BLaER1 (cell line): ENCODE measurements around the gene SIDT1.

Source experiments
- H3K27ac ChIP-seq: shearing (Covaris generic); formaldehyde crosslinking; 2 replicates; pipeline ENCODE4 v1.8.1; 2022
- H3K27me3 ChIP-seq: shearing (Covaris generic); formaldehyde crosslinking; 2 replicates; pipeline ENCODE4 v1.8.1; 2022
- H3K36me3 ChIP-seq: shearing (Covaris generic); formaldehyde crosslinking; 2 replicates; pipeline ENCODE4 v1.8.1; 2022
- H3K4me1 ChIP-seq: shearing (Covaris generic); formaldehyde crosslinking; 2 replicates; pipeline ENCODE4 v1.8.1; 2022
- H3K4me2 ChIP-seq: shearing (Covaris generic); formaldehyde crosslinking; 2 replicates; pipeline ENCODE4 v1.8.1; 2022
- H3K4me3 ChIP-seq: shearing (Covaris generic); formaldehyde crosslinking; 2 replicates; pipeline ENCODE4 v1.8.1; 2022
- H3K9ac ChIP-seq: shearing (Covaris generic); formaldehyde crosslinking; 2 replicates; pipeline ENCODE4 v1.8.1; 2022
- H3K9me3 ChIP-seq: shearing (Covaris generic); formaldehyde crosslinking; 2 replicates; pipeline ENCODE4 v1.8.1; 2022
- H4K20me1 ChIP-seq: shearing (Covaris generic); formaldehyde crosslinking; 2 replicates; pipeline ENCODE4 v1.8.1; 2022
- Cebpa-rat ChIP-seq: shearing (Covaris generic); IDR thresholded peaks from 2 replicates; pipeline ENCODE4 v1.8.1; 2022

Gene SIDT1

GRCh38 chr3:113668015-113668414 is 135.7 kb downstream of the SIDT1 start:
- no peak overlapping the region; the same call in 1 of the 2 replicates for H3K9ac ChIP-seq
- peak overlapping the region; percentile 31; the same call in 1 of the 2 replicates for H3K4me3 ChIP-seq
- peaks cover 43% of the 10 kb centered on the region for H3K4me1 ChIP-seq

GRCh38 chr3:113673593-113673992 is 141.2 kb downstream of the SIDT1 start:
- peaks cover 23% of the 10 kb centered on the region for H3K36me3 ChIP-seq
- no peak for TF ChIP-seq Cebpa-rat

More at GRCh38 chr3:113668015-113668414, 135.7 kb downstream of the SIDT1 start:
- TF ChIP-seq Cebpa-rat = no peak
- peaks cover 21% of the 10 kb centered on the region for H3K36me3 ChIP-seq
- H3K27me3 ChIP-seq = no peaks in the 10 kb centered on the region
- no peaks in the 10 kb centered on the region for H4K20me1 ChIP-seq
- H3K9me3 ChIP-seq = peaks cover 4% of the 10 kb centered on the region; the same call in 1 of the 2 replicates
- H3K27ac ChIP-seq = peak overlapping the region; percentile 24
- H3K4me2 ChIP-seq = peak overlapping the region; percentile 85

DNA sequence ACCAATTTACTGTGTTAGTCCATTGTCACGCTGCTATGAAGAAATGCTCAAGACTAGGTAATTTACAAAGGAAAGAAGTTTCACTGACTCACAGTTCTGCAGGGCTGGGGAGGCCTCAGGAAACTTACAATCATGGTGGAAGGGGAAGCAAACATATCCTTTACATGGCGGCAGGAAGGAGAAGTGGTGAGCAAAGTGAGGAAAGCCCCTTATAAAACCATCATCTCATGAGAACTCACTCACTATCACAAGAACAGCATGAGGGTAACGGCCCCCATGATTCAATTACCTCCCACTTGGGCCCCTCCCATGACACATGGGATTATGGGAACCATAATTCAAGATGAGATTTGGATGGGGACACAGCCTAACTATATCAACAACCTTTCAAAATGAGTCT is 143.9 kb downstream of the SIDT1 start:
- no peaks in the 10 kb centered on the region for H3K27me3 ChIP-seq

More at GRCh38 chr3:113673593-113673992, 141.2 kb downstream of the SIDT1 start:
- Histone ChIP-seq H3K9me3 (peaks cover 4% of the 10 kb centered on the region; the same call in 1 of the 2 replicates), H4K20me1 (no peaks in the 10 kb centered on the region), H3K4me2 (no peak overlapping the region), H3K4me1 (peaks cover 24% of the 10 kb centered on the region), H3K27me3 (no peaks in the 10 kb centered on the region), H3K4me3 (no peak overlapping the region), H3K9ac (no peak overlapping the region), H3K27ac (no peak overlapping the region)

DNA sequence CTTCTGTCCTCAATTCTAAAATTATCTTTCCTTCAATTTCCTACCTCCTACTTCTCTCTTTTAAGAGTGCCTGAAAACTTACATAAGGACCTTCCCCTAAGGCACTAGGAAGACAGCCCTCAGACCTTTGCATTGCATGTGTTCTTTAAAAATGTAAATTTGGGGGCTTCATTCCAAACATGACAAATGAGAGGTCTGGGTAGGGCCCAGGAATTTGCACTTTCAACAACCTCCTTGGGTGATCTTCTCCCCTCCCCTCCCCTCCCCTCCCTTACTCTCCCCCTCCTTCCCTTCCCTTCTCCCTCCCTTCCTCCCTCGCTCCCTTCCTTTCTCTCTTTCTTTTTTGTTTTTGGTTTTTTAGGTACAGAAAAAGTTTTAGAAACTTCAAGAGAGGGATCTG is 145.4 kb downstream of the SIDT1 start:
- no peaks in the 10 kb centered on the region for H3K9me3 ChIP-seq
- H3K36me3 ChIP-seq = peaks cover 20% of the 10 kb centered on the region
- TF ChIP-seq Cebpa-rat = no peak
- no peak overlapping the region for H3K4me2 ChIP-seq
- H3K27me3 ChIP-seq = no peaks in the 10 kb centered on the region
- no peak overlapping the region for H3K9ac ChIP-seq
- H3K4me1 ChIP-seq = peaks cover 5% of the 10 kb centered on the region
- no peaks in the 10 kb centered on the region for H4K20me1 ChIP-seq
- H3K4me3 ChIP-seq = no peak overlapping the region
- no peak overlapping the region for H3K27ac ChIP-seq

More for the DNA sequence above, 143.9 kb downstream of the SIDT1 start:
- Histone ChIP-seq H4K20me1 (no peaks in the 10 kb centered on the region), H3K4me3 (no peak overlapping the region), H3K4me1 (peaks cover 5% of the 10 kb centered on the region), H3K36me3 (peaks cover 23% of the 10 kb centered on the region), H3K27ac (no peak overlapping the region), H3K4me2 (no peak overlapping the region), H3K9me3 (no peaks in the 10 kb centered on the region), H3K9ac (no peak overlapping the region)
- TF ChIP-seq Cebpa-rat = no peak

DNA sequence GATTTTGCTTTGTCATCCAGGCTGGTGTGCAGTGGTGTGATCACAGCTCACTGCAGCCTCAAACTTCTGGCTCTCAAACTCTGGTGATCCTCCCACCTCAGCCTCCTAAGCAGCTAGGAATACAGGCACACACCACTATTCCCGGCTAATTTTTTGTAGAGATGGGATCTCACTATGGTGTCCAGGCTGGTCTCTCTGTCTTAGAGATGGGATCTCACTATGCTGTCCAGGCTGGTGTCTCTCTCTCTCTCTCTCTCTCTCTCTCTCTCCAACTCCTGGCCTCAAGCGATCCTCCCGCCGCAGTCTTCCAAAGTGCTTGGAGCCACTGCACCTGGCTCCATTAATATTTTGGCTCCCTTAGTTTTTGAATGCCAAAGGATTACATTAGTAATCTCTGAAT is 146.4 kb downstream of the SIDT1 start:
- peaks cover 5% of the 10 kb centered on the region for H3K9me3 ChIP-seq
- H3K27ac ChIP-seq = no peak overlapping the region
- H4K20me1 ChIP-seq = no peaks in the 10 kb centered on the region
- peaks cover 20% of the 10 kb centered on the region for H3K36me3 ChIP-seq
- no peak overlapping the region for H3K4me3 ChIP-seq
- no peak overlapping the region for H3K4me2 ChIP-seq
- H3K27me3 ChIP-seq = no peaks in the 10 kb centered on the region
- TF ChIP-seq Cebpa-rat = no peak
- H3K9ac ChIP-seq = no peak overlapping the region
- H3K4me1 ChIP-seq = peaks cover 1% of the 10 kb centered on the region
